A204.1 (cell line): ENCODE results near the gene DAB2IP.

ENCODE experiments used
- FAIRE-seq: peaks from 2 replicates; lab custom pipeline; 2012; peaks lifted over from hg19 to GRCh38; lab: Jason Lieb, UNC

Gene DAB2IP

DNA sequence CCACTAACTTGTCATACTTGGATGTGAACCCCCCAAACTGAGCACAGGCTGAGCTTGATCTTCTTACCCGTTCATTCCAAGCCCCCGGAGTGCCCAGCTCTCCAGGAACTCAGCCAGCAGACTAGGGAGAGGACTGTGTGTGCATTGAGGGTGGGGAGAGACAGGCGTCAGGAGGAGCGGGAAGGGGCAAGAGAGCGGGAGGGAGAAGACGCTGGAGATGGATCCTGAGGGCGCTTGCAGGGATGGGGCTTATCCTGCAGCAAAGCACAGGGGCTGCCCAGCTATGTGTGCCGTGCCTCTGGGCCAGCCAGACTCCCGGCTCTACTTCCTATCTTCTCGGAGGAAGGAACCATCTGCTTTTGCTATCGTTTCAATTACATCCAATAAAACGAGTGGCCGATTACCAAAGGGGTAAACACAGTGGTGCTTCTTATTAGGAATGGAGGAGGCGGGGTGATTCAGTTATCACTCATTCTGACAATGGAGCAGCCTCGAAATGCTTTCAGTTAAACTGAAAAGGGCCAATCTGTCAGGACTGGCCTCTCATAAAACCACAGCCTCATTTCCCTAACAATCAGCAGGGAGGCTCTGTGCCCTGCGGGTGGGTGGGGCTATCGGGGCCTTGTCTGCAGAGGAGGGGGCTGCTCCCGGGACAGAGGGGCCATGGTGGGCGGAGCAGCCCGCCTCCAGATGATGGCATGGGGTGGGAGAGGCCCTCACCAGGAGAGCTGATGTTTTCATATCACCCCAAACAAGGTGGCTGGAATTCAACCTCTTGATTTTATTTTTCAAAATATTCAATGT, 168.2 kb downstream of the DAB2IP start:
- no peak for FAIRE-seq

DNA sequence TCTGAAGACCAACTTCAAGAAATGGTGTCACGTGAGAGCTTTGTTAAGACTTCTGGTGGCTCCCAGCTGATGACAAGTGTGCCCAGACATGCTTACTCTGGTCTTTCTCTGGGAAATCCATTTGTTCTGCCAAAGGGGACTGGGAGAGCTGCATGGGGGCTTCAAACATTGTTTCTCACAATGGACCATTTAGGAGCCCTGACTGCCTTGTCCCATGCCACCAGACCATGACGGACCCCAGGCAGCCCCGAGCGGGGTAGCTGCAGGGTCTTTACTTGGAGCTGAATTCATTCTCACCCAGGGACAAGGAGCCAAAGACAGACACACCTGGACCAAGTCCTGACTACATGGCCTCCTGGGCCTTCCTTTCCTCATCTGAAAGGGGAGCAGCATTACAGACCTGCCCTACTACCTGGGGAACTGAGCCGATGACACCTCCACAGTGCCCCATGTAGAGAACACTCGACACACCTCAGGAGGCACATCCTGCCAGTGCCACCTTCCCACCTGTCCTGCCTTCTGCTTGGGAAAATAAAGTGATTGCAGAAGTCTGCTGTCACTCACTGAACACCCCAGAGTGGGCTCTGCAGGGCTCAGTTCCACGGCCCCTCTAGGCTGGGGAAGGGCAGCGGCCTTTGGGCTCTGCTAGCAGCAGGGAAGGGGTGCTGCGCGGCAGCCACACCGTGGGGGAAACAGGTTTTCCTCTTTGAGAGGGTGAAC, 169.0 kb downstream of the DAB2IP start:
- FAIRE-seq: no peak

DNA sequence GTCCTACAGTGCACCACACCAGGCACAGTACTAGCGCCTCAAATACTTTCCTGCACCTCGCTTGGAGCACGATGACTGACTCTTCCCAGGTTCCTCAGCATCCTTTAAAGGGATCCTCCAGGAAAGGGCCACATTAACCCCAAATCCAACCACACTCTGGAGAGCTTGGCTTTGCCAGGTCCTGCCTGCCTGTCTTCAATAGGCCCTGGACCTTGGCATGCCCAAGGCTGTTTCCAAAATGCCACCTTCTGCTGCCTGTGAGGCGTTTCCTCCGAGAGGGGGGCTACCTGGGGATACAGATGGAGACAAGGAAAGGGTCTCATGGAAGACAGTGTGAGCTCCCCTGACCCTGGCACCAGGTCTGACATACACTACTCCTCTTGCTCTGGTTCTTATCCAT, 169.9 kb downstream of the DAB2IP start:
- FAIRE-seq: no peak

DNA sequence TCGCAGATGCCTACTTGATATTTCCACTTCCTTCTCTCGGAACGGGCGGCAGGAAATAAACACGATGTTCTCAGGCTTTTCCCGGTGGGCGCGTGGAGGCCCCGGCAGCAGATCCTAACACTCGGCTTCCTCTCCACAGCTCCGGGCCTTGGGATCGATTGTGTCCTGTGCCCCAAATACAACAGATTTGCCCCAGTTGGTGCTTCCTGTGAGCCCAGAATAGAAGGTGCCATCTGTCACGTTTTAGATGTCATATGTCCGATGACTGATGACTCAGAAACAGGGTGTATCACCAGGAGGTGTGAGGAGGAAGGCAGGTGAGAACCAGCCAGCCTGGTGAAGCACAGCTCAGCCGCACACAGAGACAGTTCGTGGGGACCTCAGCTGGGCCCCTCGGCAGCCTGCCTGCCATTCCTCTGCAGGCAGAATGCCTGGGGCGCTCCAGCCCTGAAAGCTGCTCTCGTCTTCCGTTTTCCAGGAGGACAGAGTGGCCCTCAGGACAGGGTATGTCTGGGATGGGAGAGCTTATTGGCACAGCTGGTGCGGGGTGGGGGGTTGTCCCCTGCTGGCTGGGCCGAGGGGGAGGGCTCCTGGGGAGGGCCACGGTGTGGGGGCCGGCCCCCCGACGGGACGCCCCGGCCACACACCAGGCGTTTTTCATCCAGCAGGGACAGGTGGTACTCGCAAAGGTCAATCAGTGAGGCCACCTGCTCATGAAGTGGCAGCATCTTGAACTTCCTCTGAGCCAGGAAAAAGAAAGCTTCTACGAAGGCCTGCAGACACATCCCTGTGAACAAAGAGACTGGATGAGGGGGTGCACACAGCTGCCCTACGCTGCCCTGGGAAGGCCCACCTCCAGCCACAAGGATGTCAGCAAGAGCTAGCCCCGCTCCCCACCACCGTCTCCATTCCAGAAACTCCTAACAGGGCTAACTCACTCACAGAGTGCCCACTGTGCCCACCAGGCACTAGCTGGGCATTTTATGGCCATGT, 171.0 kb downstream of the DAB2IP start:
- no peak for FAIRE-seq

DNA sequence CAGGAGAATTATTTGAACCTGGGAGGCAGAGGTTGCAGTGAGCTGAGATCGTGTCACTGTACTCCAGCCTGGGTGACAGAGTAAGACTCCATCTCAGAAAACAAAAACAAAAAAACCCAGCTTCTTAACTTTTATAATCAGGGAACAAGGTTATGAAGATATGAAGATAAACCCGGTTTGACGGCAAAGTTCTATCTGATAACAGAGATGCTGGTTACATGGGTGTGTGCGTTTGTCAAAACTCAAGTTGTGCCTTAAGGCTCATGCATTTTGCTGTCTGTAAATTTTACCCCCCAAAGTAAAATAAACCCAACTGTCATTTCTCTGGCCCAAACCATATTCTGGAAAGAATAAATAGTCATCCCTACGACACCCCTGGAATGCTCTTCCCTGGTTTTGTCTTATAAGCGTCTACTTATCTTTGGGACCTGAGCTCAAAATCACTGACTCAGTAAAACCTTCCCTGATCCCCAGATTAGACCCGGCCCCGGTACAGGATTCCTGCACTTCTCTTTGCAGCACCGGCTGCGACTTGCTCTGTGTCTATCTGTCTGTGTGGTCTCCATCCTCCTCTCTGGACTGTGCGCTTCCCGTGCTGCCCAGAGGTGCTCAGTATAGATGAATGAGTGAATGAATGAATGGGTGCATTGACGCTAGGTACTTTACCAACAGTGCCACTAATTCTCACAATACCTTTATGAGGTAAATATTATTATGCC, 172.2 kb downstream of the DAB2IP start:
- no peak for FAIRE-seq

DNA sequence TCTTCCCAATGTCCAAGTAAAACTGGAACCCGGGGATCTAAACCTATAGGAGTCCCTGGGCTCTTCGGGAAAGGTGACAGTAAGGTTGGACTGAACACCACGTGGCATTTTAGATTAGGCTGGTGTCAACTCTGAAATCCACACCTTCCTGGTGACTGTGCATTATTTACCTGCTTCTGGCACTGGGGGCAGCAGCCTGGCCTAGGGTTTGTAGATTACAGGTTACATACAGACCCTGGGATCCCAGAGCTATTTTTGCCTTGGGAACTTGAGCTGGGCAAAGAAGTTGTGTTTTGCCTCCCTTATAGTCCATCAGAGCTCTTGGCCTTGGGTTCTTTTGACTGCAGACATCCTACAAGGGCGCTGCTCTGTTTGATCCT, 173.2 kb downstream of the DAB2IP start:
- no peak for FAIRE-seq

DNA sequence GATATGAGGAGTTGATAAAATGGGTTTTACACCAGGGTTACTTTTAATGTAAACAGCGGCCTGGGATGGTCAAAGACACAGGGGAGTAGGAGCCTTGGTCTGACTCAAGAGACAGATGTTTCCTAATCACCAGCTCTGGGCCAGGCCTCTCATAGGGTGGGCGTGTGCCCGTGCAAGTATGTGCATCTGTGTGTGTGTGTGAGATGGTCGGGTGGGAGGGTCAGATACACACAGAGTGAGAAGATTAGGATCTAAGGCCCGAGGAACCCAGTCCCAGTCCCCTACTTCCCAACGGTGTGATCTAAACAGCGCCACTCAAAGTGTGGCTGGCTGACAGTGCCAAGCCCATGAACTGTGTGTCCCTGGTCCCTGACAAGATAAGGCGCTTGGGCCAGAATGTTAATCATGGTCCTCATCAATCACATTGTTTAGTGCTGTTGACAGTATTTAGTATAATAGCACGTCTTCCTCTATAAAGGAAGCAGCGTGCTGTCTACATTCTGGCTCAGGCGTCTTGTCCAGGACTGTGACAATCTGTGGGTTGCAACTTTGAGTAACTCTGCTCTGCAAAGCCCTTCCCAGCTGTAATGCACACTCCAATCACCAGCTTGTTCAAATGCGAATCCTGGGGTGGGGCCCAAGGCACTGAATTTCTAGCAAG, 173.7 kb downstream of the DAB2IP start:
- no peak for FAIRE-seq

DNA sequence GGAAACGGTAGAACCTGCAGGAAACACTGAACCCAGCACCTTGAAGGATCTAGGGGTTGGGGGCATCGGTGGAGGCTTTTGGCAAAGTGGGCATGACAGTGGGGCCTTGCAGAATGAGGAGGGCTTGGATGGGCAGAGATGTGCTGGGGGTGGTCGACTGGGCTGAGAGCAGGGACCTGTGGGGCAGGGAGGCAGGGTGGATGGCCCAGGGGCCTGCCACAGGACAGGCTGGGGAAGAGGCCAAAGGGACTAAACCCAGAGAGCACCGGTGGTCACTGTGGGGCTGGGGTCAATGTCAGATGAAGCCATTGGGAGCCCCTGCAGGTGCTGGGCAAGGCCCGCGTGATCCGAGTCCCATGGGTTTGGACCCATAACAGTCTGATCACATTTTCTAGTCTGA, 175.3 kb downstream of the DAB2IP start:
- no peak for FAIRE-seq

DNA sequence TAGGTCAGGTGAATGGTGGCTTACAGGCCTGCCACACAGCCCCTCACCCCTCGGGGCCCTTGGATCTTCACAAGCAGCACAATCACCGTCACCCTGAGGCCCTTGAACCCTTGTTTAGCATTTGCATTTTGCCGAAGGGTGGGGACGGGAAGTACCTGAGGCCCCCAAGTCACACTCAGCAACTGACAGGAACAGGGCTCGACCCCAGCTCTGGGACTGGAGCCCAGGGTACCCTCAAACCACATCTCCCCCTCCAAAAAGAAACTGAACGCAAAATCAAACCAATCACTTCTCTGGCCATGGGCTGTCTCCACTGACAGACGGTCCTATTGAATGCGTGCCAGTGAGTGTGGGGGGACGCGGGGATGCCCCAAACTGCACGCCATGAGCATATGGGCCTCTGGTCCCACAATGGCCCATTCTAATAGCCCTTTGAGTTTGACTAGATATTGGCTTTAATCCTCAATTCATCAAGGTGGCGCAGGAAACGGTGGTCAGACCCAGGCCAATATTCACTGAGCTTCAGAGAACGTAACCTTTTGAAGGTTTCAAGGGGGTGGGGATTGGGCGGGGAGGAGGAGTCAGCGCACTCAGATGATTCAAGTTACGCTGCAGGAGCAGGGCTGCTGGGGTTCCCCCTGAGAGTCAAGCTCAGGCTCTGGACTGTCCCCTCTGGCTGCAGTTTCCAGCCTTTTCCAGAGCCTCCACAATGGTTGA, 176.0 kb downstream of the DAB2IP start:
- no peak for FAIRE-seq

DNA sequence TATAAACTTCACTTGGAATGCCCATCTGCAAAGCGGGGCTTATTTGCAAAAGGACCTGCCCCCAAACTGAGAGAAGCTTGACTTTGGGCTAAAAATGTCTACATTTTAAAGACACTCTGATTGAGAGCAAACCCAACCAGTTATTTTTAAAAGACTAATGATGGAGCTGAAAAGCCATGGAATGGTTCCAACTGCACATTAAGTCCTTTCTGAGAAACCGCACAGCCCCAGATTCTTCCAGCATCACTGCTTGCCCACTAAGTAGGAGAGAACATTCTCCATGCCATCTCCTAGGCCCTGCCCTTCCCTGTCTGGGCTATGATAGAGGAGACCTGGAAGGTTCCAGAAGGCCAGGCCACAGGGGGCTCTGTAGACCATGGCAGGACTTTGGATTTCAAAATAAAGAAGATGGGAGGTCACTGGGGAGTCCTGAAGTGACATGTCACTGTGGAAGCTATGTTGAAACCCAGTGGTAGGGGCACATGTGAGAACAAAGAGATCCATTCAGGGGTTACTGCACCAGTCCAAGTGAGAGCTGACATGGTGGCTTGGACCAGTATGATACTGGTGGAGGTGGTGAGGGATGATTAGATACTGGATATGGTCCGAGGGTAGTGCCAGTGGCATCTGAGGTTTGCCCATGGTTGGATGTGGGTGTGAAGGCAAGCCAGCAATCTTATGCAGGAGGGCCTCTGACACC, 179.2 kb downstream of the DAB2IP start:
- no peak for FAIRE-seq

DNA sequence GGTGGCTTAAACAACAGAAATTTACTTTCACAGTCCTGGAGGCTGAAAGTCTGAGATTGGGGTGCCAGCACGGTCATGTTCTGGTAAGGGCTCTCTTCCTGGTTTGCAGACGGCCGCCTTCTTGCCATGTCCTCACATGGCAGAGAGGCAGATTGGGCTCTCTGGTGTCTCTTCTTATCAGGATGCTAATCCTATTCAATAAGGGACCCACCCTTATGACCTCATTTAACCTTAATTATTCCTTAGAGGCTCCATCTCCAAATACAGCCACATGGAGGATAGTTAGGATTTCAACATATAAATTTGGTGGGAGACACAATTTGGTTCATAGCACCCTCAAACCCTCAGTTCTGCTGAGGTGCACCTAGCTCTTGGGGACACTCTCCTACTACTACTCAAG, 180.4 kb downstream of the DAB2IP start:
- FAIRE-seq: no peak

DNA sequence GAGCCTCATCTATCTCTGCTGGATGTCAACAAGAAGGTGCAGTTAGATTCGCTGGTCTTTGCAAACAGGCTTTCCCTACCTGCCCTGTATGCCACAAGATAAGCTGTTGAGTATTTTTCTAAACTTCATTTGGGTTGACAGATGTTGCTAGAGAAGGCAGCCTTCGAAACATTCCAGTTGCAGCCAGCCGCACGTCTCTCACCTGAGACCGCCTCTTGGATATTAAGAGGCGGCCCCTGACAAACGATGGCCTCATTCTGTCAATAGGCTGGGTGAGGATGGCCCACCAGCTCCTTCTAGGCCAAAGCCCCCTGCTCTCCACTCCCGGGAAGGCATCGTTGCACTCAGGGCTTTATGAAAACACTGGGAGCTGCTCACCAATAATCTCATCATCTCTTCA, 181.6 kb downstream of the DAB2IP start:
- no peak for FAIRE-seq
